T-helper 17 cell (primary cell): Measurements from ENCODE around the gene ADCY5. TPM values are rescaled to one million over a fixed set of nuclear protein-coding genes. Genes with fewer than 3 reads are reported as not detected.

Experiments
- ATAC-seq: fragments of 150-1000 bp; cut with Tn5 transposase; 2 replicates; pipeline ENCODE4 v1.10.0; 2021; ENCODE audit warnings: mild to moderate bottlenecking, moderate library complexity
- DNase-seq, 3 donors: peaks; one replicate each; pipeline versions ENCODE4 v3.0.0 to v3.0.0-alpha.2; 2020 to 2021
- H3K9me3 ChIP-seq: one replicate; pipeline ENCODE4 v1.7.0; 2013; ENCODE audit warnings: low read length, mild to moderate bottlenecking; ENCODE audit not compliant: control insufficient read depth, poor library complexity, severe bottlenecking
- H3K27ac Mint-ChIP-seq: one replicate; pipeline ENCODE4 v1.8.0; 2022; ENCODE audit warnings: mild to moderate bottlenecking, moderate library complexity, mixed read lengths
- H3K27me3 Mint-ChIP-seq: one replicate; pipeline ENCODE4 v1.8.0; 2022; ENCODE audit warnings: mixed read lengths
- H3K36me3 Mint-ChIP-seq: one replicate; pipeline ENCODE4 v1.8.0; 2022; ENCODE audit warnings: low read depth, mixed read lengths
- H3K4me1 Mint-ChIP-seq: one replicate; pipeline ENCODE4 v1.8.0; 2022; ENCODE audit warnings: mild to moderate bottlenecking, mixed read lengths
- H3K4me3 Mint-ChIP-seq: one replicate; pipeline ENCODE4 v1.8.0; 2022; ENCODE audit warnings: mild to moderate bottlenecking, moderate library complexity, mixed read lengths
- total RNA-seq, 4 donors: library from RNA in 2 of 4; stranded (reverse) in 2 of 4; gene quantifications; one replicate each; pipeline ENCODE4 v1.2.3 and lab custom pipeline; 2022 to 2026

The ADCY5 gene
- total RNA-seq, 2 donors from 2014 or later, result not detected

- DNase-seq, result no peak
- H3K4me1 Mint-ChIP-seq, result peaks cover 4% of the 10 kb centered on the region
- no peak overlapping the region for H3K27ac Mint-ChIP-seq
- H3K36me3 Mint-ChIP-seq, result no peaks in the 10 kb centered on the region
- peaks cover 15% of the 10 kb centered on the region for H3K27me3 Mint-ChIP-seq
- no peaks in the 10 kb centered on the region for H3K9me3 ChIP-seq
- H3K4me3 Mint-ChIP-seq, result no peak overlapping the region
- ATAC-seq, result no peak
Observed at GRCh38 chr3:123419181-123419849, 29.6 kb downstream of the ADCY5 start.

DNA sequence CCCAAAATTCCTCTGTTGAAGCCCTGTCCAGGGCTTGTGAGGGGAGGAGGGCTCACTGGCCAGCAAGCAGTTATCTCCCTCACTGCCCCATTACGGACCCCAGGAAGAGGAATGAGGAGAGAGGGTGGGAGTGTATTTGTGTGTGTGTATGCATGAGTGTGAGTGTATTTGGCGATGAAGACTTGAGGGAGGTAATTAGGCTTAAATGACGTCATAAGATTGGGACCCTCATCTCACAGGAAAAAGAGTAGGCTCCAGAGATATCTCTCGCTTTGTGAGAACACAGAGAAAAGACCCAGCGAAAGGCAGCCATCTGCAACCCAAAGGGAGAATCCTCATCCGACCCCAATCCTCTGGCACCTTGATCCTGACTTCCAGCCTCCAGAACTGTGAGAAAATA, 32.2 kb downstream of the ADCY5 start:
- H3K4me3 Mint-ChIP-seq, result no peak overlapping the region
- no peaks in the 10 kb centered on the region for H3K9me3 ChIP-seq
- peaks cover 13% of the 10 kb centered on the region for H3K27me3 Mint-ChIP-seq
- ATAC-seq (no peak), DNase-seq (no peak)
- no peak overlapping the region for H3K27ac Mint-ChIP-seq
- no peaks in the 10 kb centered on the region for H3K36me3 Mint-ChIP-seq
- peaks cover 6% of the 10 kb centered on the region for H3K4me1 Mint-ChIP-seq

DNA sequence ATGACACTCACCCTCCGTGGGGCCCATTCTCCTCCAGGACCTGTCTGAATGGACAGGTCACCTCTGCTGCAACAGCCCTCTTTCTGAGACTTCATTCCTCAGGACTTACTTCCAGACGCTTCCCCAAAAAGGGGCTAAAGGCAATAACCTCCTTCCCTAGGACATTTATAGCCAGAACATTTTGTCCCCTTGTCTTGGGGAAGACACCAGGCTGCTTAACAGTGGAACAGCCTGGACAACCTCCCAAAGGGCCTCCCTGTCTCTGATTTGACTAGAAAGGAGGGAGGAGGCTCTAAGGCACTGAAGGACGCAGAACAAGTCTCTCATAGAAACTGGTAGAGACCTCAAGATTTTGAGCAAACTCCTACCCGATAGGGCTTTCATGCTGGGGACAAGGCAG, 32.7 kb downstream of the ADCY5 start:
- no peak for ATAC-seq
- peaks cover 13% of the 10 kb centered on the region for H3K27me3 Mint-ChIP-seq
- H3K4me3 Mint-ChIP-seq, result no peak overlapping the region
- H3K36me3 Mint-ChIP-seq, result no peaks in the 10 kb centered on the region
- peaks cover 6% of the 10 kb centered on the region for H3K4me1 Mint-ChIP-seq
- no peak for DNase-seq
- H3K9me3 ChIP-seq, result no peaks in the 10 kb centered on the region
- H3K27ac Mint-ChIP-seq, result no peak overlapping the region

DNA sequence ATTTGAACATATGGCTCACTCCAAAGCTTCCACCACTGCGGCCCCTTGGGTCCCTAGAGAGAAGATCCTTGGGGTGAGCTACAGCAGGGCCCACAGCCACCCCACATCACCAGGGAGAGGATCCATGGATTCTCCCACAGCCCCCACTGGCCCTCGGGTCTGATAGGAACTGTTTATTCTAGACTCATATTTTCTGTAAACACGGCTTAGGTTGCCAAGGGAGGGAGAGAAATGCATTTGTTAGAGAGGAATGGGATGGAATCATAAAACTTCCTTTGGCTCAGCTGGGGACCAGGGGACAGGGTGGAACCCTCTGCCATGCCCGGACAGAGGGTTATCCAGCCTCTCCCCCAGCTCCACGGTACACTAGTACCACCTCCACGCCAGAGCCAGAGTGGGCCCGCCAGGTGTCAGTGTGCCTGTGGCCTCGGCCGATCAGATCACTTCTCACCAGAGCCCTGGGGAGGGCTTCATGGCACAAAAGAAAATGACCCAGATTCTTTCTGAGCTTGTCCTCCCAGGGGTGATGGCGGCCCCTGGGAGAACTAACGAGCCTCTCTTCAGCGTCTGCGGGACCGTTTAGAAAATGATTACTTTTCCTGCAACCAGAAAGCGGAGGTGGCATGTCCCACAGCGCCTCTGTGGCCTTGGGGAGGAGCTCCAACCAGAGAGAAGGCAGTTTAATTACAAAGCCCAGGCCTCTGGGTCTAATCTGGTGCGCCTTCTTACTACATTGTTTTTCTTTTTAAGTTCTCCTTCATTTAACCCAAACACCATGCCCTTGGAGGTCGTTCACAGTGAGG, 33.7 kb downstream of the ADCY5 start:
- no peak for DNase-seq
- no peaks in the 10 kb centered on the region for H3K9me3 ChIP-seq
- Mint-ChIP-seq H3K27me3 (peaks cover 20% of the 10 kb centered on the region), H3K4me3 (no peak overlapping the region), H3K27ac (no peak overlapping the region), H3K36me3 (no peaks in the 10 kb centered on the region), H3K4me1 (peaks cover 6% of the 10 kb centered on the region)
- ATAC-seq, result no peak

DNA sequence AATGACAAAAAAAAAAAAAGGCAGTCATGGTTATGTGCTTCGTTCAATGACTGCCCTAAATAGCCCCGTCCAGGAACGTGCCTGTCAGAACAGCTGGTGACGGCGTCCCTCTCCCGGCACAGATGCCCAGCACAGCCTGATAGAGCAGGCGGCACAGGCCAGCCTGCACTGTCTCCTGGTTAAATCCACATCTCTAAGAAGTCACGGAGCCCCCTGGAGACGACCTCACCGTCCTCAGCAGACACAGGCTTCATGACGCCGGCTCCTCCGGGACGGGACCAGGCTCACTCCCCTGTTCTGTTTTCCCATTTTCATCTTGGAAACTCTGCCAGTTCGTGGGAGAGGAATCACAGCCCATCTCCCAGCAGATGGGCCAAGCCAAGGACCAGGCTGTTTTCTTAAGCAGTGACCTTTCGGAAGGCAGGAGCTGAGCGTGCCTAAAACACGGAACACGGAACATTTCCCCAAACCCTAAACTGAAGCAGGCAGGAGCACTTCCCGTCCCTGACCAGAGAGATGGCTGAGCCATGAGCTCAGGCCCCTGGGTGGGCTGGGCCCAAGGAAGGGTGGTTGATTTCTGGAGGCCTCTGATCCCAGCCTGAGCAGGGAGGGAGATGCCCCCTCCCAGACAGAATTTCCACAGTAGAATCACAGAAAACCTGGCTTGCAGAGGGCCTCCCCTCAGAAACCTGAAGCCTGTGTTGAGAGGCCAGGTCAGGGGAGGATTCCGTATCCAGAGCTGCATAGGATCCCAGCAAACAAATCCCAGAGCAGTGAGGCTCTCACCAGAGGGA, 35.9 kb downstream of the ADCY5 start:
- Mint-ChIP-seq H3K36me3 (no peaks in the 10 kb centered on the region), H3K4me3 (no peak overlapping the region), H3K27ac (no peak overlapping the region), H3K27me3 (peaks cover 25% of the 10 kb centered on the region), H3K4me1 (peaks cover 4% of the 10 kb centered on the region)
- DNase-seq (no peak), ATAC-seq (no peak)
- no peaks in the 10 kb centered on the region for H3K9me3 ChIP-seq

- no peaks in the 10 kb centered on the region for H3K36me3 Mint-ChIP-seq
- peaks cover 29% of the 10 kb centered on the region for H3K27me3 Mint-ChIP-seq
- ATAC-seq (no peak), DNase-seq (no peak)
- H3K27ac Mint-ChIP-seq, result no peak overlapping the region
- peaks cover 4% of the 10 kb centered on the region for H3K4me1 Mint-ChIP-seq
- H3K4me3 Mint-ChIP-seq, result no peak overlapping the region
- H3K9me3 ChIP-seq, result no peaks in the 10 kb centered on the region
Observed at GRCh38 chr3:123412076-123412475, 36.8 kb downstream of the ADCY5 start.

DNA sequence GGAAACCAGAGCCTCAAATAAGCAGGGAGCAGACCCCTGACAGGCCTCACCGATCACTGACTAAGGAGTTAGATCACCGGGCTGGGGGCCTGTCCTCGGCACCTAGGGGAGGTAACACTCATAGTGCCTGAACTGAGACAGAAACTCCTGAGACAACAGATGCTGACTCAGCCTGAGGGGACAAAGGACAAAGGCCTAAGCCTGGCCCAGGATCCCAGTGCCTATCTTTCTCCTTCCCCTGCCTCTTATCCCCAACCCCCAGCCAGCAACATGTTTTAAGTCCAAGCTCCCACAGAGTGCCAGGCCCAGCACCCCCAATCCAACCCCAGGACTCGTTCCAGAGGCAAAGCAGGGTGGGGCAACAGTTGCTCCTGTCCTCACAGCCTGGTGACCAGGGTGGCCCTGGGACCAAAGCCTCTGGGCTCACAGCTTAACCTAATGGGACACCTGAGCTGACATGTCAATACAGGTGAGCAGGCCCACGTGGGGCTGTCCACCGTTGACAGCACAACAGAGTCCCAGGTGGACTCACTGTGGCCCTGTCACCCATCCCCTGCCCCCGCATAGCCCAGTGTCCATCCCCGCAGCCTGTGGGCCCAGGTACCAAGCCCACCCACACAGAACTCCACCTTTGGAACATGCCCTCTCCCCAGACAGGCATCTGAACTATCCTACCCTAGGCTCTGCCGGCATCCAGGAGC, 37.4 kb downstream of the ADCY5 start:
- Mint-ChIP-seq H3K4me1 (peaks cover 4% of the 10 kb centered on the region), H3K27ac (no peak overlapping the region), H3K4me3 (no peak overlapping the region), H3K36me3 (no peaks in the 10 kb centered on the region), H3K27me3 (peaks cover 26% of the 10 kb centered on the region)
- ATAC-seq, result no peak
- no peaks in the 10 kb centered on the region for H3K9me3 ChIP-seq
- DNase-seq, result no peak

DNA sequence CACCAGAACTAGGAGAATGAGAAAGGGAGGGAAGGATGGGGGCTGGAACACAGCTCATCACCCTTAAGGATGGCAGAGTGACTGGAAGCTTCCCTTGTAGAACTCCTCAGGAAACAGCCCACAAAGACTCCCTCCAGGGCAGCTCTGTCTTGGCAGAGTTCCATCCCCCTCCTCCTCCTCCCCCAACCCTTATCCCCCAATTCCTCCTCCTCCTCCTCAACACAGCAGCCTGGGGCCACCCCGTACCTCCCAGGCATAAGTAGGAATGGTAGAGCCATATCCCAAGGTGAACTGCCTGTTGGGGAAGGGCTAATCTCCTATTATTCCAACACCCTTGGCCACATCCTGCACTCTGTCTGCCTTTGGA, 38.8 kb downstream of the ADCY5 start:
- Mint-ChIP-seq H3K4me1 (peaks cover 4% of the 10 kb centered on the region), H3K4me3 (no peak overlapping the region), H3K36me3 (no peaks in the 10 kb centered on the region), H3K27me3 (peaks cover 23% of the 10 kb centered on the region), H3K27ac (no peak overlapping the region)
- no peak for DNase-seq
- ATAC-seq, result no peak
- no peaks in the 10 kb centered on the region for H3K9me3 ChIP-seq

DNA sequence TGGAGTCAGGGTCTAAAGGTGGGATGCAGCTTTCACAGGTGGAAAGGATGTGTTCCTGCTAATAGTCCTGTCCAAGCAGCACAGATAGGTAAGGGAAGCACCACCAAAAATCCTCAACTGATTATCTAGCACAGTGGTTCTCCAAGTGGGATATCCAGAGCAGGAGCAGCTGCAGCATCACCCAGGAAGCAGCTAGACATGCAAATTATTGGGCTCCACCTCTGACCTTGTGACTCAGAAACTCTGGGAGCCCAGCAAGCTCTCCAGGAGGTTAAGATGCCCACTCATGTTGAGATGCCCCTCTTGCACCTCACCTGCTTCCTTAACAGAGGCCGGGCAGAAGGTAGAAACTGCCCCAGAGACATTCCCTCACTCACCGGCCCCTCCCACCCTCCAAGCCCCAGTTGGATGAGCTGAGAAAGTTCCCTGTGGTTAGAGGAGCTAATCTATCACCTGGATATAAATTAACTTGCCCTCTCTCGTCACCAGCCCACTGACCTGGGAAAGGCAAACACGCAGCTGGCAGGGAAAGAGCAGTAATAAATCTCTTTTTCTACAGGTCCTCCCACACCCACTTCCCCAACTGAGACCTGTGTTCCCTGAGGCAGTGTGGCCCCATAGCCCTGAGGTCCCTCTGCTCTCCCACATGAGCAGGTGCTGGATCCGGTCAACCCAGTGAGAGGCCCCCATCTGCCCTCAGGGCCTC, 39.3 kb downstream of the ADCY5 start:
- ATAC-seq (no peak), DNase-seq (no peak)
- Mint-ChIP-seq H3K27ac (no peak overlapping the region), H3K27me3 (peaks cover 23% of the 10 kb centered on the region), H3K4me1 (peaks cover 4% of the 10 kb centered on the region), H3K36me3 (no peaks in the 10 kb centered on the region), H3K4me3 (no peak overlapping the region)
- no peaks in the 10 kb centered on the region for H3K9me3 ChIP-seq

DNA sequence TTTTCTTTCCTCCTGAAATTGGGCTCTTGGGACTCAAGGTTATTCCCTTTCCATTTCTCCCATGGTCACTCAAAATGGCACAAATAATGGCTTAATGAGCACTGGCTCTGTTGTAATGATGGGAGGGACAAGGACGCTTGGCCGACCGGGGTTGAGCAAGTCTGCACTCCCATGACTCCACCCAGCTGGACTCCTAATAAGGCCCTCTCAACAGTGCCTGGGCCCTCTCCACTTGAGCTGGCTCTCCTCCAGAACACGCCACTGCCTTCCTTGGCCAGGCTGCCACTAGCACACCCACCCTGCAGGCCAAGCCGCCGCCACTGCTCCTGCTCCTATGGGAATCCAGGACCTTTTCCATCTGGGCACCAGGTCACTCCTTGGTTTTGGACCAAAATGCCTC, 42.3 kb downstream of the ADCY5 start:
- Mint-ChIP-seq H3K27ac (no peak overlapping the region), H3K36me3 (no peaks in the 10 kb centered on the region), H3K27me3 (peaks cover 28% of the 10 kb centered on the region), H3K4me3 (no peak overlapping the region), H3K4me1 (peaks cover 2% of the 10 kb centered on the region)
- DNase-seq (no peak), ATAC-seq (no peak)
- no peaks in the 10 kb centered on the region for H3K9me3 ChIP-seq

DNA sequence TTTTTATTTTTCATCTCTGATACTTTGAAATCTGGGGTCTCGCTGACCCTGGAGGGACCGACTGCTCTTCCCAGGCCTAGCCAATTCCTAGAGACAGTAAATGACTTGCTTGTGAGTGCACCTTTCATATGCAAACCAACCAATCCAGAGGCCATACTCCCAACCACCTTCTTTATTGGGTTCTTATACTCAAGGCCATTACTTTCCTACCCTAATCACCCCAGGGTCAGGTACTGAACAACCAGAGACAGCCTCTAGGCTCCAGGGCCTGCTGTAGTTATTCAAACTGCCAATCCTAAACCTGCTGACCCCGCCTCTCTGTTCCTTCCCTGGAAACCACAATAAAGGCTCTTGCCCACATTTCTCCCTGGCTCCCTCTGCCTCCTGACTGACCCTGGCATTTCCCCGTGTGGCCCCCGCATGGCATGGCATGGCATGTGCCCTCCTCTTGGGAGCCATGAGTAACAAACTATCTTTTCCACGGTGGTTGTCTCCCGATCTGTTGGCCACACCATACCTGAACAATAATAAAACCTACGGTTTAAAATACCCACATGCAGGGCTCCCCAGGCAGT, 42.9 kb downstream of the ADCY5 start:
- H3K27ac Mint-ChIP-seq, result no peak overlapping the region
- peaks cover 2% of the 10 kb centered on the region for H3K4me1 Mint-ChIP-seq
- H3K27me3 Mint-ChIP-seq, result peaks cover 29% of the 10 kb centered on the region
- ATAC-seq (no peak), DNase-seq (no peak)
- H3K9me3 ChIP-seq, result no peaks in the 10 kb centered on the region
- H3K36me3 Mint-ChIP-seq, result no peaks in the 10 kb centered on the region
- H3K4me3 Mint-ChIP-seq, result no peak overlapping the region

GRCh38 chr3:123405021-123405420, 43.9 kb downstream of the ADCY5 start:
- H3K27ac Mint-ChIP-seq, result no peak overlapping the region
- no peaks in the 10 kb centered on the region for H3K36me3 Mint-ChIP-seq
- DNase-seq, result no peak
- H3K9me3 ChIP-seq, result no peaks in the 10 kb centered on the region
- H3K27me3 Mint-ChIP-seq, result peaks cover 34% of the 10 kb centered on the region
- no peak overlapping the region for H3K4me3 Mint-ChIP-seq
- ATAC-seq, result no peak
- H3K4me1 Mint-ChIP-seq, result peaks cover 2% of the 10 kb centered on the region
